ENCODE results near the gene NECAB3.
"Not testable (repeated sequence)": the region's sequence is repeated elsewhere in the genome, so short reads cannot be mapped to it uniquely, and the experiment has no call there.

NECAB3 gene

GRCh38 chr20:33674294-33675135, at the start of gene NECAB3:
Gene NECAB3 (minus strand): TSS chr20:33674428. CDS start chr20:33674352, 76 bp downstream.
- peak; percentile 58 for DNase-seq (ENCODE audit: low read depth)

- no peak for DNase-seq (ENCODE audit: low read depth)
These were observed 47.3 kb upstream of the NECAB3 start for GRCh38 chr20:33721391-33722140.

- DNase-seq (ENCODE audit: low read depth), result peak; percentile 68
These were observed 45.9 kb upstream of the NECAB3 start, which contains the start of gene PXMP4 for GRCh38 chr20:33719989-33720709. Gene PXMP4 (minus strand): TSS chr20:33720310. CDS start chr20:33720207, 103 bp downstream.

GRCh38 chr20:33719277-33719988, 45.2 kb upstream of the NECAB3 start:
- no peak for DNase-seq (ENCODE audit: low read depth)

- DNase-seq (ENCODE audit: low read depth), result no peak
These were observed 42.3 kb upstream of the NECAB3 start for GRCh38 chr20:33716498-33716897.

GRCh38 chr20:33713865-33714367, 39.7 kb upstream of the NECAB3 start:
- DNase-seq (ENCODE audit: low read depth), result no peak

GRCh38 chr20:33711446-33711738, 37.2 kb upstream of the NECAB3 start:
- no peak for DNase-seq (ENCODE audit: low read depth)

GRCh38 chr20:33710681-33711445, 36.6 kb upstream of the NECAB3 start:
- no peak for DNase-seq (ENCODE audit: low read depth)

GRCh38 chr20:33709905-33710541, 35.8 kb upstream of the NECAB3 start:
- no peak for DNase-seq (ENCODE audit: low read depth)

GRCh38 chr20:33709398-33709797, 35.2 kb upstream of the NECAB3 start:
- no peak for DNase-seq (ENCODE audit: low read depth)

- no peak for DNase-seq (ENCODE audit: low read depth)
These were observed 33.4 kb upstream of the NECAB3 start for GRCh38 chr20:33707668-33708067.

- no peak for DNase-seq (ENCODE audit: low read depth)
These were observed 30.1 kb upstream of the NECAB3 start for GRCh38 chr20:33704197-33704924.

- no peak for DNase-seq (ENCODE audit: low read depth)
These were observed 29.4 kb upstream of the NECAB3 start for GRCh38 chr20:33703498-33704137.

- DNase-seq (ENCODE audit: low read depth), result no peak
These were observed 28.6 kb upstream of the NECAB3 start for GRCh38 chr20:33702861-33703260.

- no peak for DNase-seq (ENCODE audit: low read depth)
These were observed 27.6 kb upstream of the NECAB3 start for GRCh38 chr20:33701629-33702450.

GRCh38 chr20:33700696-33701441, 26.6 kb upstream of the NECAB3 start:
- not testable (repeated sequence) for DNase-seq (ENCODE audit: low read depth)

GRCh38 chr20:33698966-33699365, 24.7 kb upstream of the NECAB3 start:
- DNase-seq (ENCODE audit: low read depth), result not testable (repeated sequence)

GRCh38 chr20:33697129-33697528, 22.9 kb upstream of the NECAB3 start:
- DNase-seq (ENCODE audit: low read depth), result no peak

Measured in stimulated activated CD8-positive, alpha-beta memory T cell treated with anti-CD3 and anti-CD28 coated beads, Interleukin-4, amount 100 ng/mL, for 24 hours (primary cell).